HUDEP-2 (cell line): ENCODE results near the gene NEURL1.
A peak's percentile ranks its signal among the peaks of the same experiment; 100 is the strongest.
"Not testable (repeated sequence)": the region's sequence is repeated elsewhere in the genome, so short reads cannot be mapped to it uniquely, and the experiment has no call there.

ENCODE experiments used
- DNase-seq, 76 experiments: peaks; one replicate each; lab custom pipeline; 2025; ENCODE audit not compliant: unreplicated experiment in 76 of 76; lab: John Stamatoyannopoulos, UW

NEURL1 gene

DNA sequence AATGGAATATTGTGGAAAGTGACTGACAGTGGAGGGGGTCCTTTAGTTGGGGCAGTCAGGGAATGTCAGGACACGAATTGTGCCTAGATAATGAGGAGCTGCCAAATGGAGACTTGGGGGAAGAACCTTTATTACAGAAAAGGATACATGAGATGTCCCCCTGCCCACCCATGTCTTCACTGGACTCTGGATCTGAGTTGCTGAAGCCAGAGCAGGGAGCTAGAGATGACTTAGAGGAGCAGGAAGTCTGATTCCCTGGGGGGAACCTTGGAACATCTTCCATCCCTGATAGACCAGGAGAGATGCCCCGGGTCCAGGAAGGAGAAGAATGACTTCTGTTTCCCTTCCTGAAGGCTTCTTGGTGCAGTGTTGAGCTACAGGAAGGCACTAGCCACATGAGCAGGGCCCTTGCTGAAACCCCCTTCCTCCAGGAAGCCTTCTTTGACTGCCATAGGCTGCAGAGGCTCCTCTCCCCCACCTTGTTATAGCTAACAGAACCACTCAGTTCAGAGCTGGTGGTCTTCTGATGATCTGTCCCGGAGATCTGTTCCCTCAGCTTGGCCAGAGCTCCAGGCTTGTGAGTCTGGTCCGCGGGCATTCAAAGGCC, 747 bp upstream of the NEURL1 start:
- no peak for DNase-seq

DNA sequence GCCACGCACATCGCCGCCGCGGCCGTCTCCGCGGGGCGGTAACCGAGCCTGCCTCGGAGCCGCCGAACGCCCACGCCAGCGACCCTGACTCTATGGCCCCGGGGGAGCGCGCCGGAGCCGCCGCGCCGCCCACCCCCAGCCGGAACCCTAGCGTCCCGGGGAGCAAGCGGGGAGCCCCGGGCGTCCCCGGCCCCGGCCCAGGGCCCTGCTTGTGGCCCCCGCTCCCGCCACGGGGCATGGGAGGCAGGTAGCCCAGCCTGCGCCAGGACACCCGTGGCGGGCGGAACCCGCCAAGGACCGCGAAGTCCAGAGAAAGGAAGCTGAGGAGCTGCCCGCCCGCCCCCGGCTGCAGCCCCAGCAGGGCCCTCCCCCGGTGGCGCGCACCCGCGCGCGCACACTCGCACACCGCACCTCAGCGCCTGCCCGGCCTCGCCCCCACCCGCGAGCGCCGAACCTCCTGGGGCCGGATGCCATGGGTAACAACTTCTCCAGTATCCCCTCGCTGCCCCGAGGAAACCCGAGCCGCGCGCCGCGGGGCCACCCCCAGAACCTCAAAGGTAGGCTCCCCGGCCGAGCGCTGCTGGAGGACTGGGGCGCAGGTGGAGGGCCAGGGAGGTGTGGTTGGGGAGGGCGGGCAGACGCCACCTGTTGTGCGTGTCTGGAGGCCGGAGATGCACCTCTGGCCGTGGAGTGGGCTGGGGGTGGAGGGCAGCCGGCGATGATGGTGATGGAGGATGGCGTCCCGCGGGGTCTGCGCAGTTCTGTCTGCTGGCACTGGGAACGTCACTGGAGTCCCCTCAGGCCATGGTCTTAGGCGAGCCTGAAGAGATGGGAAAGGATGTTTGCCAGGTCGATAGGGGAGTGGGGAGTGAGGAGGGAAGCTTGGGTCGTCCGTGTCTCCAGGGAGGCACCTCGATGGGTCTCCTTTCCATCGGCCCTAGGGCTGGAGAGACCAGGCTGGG, 692 bp downstream of the NEURL1 start:
- no peak for DNase-seq

DNA sequence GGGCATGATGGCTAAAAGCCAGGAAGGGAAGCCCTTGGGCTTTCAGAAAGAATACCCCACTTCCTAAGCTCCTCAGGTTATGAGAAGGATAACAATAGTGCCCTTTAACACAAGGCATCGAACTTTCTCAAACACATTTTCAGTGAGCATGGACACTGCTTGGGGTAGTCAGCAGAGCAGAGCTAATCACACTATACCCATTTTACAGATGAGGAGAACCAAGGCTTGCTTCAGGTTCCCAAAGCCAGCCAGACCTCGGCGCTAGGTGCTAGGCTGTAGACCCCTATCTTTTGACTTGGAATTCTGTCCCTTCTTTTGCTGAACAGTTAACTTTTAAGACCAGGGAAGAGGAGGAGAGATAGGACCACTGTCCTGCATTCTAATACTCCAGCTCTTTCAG, 1.8 kb downstream of the NEURL1 start:
- DNase-seq: no peak

DNA sequence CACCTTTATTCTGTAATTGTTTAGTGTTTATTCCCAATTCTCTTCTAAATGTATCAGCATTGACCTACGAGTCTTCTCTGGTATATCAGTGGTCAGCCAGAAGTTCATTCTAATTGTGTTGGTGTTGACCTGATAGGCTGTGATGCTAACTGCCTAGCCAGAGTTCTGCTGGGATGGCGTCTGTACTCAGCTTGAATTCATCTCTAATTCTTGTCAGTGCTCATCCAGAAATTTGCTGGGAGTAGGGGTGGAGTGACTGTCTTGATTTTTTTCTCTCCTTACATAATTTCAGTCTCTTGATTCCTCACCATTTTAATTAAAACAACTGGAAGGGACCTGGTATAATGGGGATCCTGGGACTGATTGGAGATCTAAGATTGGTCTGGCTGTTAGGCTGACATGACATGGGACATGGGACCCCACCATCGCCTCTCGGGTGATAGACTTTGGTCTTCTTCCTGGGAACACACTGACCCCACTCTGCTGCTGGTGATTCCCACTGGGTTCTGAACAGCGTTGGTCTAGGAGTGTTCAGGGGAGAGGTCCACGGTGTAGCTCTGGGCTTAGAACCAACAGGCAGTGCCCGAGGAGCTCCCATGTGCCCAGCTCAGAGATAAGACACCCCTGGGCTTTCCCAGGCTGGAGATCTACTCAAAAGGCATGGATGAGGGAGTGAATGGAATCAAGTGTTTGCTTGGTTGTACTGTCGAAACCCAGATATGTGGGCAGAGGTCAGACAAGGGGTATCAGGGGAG, 3.8 kb downstream of the NEURL1 start:
- DNase-seq: no peak

DNA sequence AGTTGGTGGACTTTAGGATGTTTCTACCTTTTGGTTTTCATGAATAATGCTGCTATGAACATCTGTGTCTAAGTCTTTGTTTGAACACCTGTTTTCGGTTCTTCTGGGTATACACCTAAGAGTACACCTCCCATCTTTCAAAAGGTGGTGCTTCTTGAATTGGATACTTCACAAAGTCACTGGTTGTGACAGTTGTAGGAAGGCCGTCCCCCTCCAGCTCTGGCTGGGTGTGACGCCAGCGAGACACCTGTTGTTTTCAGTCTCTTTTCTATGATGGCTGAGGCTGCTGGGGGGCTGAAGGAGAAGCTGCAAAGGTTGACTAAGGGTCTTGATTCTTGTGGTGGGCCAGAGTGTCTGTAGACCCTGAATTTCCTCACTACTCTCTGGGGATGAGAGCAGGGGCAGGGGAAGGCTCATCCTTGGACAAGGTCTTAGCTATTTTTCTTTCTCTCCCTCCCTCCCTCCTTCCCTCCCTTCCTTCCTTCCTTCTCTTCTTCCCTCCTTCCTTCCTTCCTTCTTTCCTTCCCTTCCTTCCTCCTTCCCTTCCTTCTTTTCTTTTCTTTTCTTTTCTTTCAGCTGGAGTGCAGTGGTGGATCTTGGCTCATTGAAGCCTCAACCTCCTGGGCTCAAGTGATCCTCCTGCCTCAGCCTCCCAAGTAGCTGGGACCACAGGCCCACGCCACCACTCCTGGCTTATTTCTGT, 5.6 kb downstream of the NEURL1 start:
- DNase-seq: no peak

DNA sequence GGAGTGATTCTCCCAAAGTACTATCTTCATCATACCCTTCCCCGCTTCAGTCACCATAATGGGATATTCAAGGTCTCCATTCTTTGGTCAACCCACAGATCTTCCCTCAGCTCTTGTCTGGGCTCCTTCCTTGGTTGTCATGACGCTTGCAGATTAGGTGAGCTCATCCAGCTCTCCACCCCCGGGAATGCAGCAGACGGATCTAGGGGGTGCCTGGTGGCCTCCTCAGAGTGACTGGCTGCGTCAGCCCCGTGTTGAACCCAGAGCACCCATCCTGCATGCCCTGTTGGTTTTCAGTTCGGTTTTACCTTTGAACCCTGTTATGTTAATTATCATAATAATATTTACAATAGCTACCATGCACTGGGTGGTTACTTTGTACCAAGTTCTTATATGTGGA, 6.4 kb downstream of the NEURL1 start:
- no peak for DNase-seq

DNA sequence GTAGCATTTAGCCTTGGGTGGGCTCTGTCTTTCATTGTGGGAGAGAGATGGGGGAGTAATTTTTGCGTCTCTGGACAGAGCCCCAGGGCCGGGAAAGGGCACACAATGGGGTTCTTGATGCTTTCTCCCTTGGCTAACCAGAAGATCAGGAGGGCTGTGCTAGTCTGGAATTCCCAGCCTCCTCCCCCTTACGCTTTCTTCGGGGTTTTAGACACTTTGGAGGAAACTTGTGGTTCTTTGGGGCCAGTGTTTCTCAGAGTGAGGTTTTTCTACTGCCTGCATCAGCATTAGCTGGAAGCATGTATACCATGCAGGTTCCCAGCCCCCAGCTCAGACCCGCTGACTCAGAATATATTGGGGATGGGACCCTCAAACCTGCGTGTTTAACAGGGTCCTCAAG, 7.0 kb downstream of the NEURL1 start:
- no peak for DNase-seq

DNA sequence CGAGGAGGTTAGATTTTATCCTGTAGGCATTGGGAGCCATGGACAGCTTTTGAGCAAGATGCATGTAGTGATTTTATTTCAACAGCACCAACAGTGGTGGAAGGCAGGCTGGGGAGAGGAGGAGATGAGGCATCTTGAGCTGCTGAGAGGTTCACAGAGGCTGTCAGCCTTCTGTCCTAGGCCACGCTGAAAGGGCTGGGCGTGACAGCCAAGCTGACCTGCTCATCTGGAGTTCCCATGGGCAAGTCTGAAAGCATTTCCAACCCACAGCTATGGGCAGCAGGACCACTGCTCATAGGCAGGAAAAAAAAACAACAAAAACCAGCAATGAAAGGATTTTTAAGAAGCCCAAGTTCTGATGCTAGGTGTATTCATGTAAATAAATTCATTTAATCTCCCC, 7.7 kb downstream of the NEURL1 start:
- no peak for DNase-seq

DNA sequence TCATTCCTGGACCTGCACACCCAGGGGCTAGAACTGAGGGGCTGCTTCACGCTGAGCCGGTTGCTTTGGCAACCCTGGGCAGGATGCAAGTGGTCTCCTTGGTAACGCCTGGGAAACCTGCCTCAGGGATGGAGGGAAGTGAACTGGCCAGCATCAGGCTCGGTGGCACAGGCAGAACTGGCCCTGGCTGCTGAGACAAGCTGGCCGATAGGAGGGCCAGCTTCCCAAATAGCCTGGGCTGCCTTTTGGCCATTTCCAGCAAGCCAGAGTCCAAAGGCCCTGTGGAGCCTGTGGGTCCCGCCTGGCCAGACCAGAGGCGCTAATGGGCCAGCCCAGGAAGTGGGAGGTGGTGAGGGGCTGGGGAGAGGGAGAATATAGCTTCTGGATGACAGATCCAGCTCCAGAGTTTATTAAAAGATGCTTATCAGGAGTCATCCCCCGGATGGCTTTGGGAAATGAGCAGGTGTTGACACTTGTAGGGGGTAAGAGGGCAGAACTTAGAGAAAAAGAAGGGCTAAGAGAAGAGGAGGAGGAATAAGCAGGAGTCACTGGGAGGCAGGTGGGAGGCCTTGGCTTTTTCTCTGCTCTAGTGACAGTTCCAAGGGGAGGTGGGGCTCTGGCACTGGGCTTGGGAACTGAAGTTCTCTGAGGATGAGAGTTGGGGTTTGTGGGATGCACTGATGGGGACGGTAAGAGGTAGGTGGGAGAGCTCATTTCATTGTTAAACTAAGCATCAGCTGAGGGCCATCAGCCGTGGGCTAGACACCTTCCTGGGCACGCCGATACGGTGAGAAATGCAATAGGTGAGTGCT, 9.6 kb downstream of the NEURL1 start:
- DNase-seq: no peak

DNA sequence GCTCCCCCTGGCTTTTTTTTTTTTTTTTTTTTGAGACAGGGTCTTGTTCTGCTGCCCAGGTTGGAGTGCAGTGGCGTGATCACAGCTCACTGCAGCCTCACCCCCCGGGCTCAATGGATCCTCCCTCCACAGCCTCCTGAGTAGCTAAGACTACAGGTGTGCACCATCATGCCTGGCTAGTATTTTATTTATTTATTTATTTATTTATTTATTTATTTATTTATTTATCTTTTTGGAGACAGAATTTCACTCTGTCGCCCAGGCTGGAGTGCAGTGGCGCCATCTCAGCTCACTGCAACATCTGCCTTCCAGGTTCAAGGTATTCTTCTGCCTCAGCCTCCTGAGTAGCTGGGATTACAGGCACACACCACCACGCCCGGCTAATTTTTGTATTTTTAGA, 10.3 kb downstream of the NEURL1 start:
- DNase-seq: not testable (repeated sequence)

DNA sequence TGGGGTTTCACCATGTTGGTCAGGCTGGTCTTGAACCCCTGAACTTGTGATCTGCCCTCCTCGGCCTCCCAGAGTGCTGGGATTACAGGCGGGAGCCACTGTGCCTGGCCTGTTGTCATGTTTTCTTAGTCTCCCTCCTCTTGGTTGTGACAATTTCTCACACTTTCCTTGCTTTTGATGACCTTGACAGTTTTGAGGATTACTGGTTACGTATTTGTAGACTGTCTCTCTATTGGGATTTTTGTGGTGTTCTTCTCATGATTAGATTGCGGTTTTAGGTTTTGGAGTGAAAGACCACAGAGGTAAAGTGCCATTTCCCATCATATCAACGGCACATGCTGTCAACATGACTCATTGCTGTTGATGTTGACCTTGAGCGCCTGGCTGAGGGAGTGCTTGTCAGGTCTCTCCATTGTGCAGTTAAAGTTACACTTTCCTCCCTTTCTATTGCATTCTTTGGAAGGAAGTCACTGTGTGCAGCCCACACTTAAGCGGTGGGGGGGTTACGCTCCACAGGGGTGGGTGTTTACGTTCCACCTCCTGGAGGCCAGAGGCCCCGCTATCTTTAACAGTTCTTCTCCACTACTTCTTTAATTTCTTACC, 10.8 kb downstream of the NEURL1 start:
- peak in 28 of 76 experiments; percentile 9 to 75 (median 24) for DNase-seq

DNA sequence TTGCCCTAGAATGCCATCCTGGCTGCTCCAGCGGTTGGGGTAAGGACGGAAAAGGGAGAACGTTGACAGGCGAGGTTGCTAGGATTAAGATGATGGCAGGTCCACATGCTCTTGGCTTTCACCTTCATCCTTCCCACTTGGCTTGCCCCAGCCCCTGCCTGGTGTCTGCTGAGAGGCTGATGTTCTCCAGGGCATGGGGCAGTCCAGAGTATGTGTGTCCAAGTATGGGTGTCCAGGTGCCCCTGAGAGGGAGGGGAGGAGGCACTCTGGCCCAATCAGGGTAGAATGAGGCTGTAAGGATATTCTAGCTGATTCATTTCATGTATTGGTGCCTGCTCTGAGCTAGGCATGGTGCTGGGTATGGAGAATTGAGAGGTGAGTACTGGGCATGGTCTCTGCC, 12.6 kb downstream of the NEURL1 start:
- no peak for DNase-seq

DNA sequence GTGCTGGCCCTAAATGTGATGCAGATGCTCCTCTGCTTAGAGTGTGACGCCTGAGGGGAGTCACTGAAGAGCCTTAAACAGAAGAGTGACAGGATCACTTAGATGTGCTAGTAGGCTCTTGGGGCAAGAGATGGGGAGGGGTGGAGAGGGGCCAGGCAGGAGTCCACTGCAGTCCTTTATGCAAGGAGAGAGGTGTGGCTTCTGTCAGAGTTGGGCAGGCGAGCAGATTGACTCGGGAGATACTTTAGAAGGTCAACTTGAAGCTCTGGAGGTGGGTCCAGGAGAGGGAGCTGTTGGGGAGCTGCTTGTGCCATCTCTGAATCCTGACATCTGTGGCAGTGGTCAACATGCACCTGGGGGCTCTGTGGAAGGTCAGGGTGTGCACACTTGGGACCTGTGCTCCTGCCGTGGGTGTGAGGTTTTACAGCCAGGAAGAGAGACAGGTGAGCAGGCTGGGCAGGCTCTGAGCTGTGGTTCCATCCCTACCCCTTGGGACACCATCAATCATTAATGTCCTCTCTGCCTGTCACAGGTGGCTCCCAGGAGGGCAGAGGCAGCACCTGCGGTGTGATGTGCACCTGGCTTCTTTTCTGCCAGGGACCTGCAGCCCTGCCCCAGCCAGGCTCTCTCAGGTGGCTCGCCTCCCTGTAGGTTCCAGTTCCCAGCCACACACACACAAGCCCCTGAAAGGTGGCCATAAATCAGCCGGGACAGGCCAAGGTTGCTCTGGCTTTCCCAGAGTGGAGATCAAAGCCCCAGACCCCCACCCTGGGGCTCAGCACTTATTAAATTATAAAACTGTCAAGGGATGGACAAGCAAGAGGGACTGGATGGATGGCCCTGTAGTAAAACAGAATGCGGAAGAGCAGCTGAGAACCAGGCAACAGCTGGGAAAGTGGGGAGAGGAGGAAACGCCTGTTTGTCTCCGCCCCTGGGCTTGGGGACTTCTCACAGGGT, 14.0 kb downstream of the NEURL1 start:
- peak in 2 of 76 experiments; percentile 3 to 5 for DNase-seq

DNA sequence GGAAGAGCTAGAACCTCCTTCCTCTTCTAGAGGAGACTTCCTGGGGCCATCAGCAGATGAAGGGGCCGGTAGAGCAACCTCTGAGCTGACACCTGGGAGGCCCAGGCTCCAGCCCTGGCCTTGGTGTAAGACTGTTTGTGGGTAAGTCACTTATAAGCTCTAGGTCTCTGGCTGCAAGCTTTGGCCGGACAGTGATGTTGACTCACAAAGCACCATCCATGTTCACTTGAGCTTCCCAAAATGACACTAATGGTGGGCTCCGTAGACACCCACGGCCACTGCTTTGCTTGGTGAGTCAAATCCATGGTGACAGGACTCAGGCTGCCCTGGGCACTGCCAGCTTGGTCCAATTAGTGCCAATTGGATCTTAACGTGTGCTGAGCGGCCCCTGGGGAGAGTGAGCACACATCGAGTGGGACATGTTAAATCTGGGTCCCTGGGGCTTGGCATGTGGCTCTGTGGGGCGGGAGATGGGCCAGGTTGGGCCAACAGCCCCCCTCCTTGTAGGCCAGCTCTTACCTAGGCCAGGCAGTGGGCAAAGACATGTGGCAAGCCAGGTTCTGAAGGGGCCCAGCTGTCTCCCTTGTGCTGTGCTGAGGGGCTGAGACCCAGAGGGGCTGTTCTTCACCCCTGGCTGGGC, 16.7 kb downstream of the NEURL1 start:
- no peak for DNase-seq

DNA sequence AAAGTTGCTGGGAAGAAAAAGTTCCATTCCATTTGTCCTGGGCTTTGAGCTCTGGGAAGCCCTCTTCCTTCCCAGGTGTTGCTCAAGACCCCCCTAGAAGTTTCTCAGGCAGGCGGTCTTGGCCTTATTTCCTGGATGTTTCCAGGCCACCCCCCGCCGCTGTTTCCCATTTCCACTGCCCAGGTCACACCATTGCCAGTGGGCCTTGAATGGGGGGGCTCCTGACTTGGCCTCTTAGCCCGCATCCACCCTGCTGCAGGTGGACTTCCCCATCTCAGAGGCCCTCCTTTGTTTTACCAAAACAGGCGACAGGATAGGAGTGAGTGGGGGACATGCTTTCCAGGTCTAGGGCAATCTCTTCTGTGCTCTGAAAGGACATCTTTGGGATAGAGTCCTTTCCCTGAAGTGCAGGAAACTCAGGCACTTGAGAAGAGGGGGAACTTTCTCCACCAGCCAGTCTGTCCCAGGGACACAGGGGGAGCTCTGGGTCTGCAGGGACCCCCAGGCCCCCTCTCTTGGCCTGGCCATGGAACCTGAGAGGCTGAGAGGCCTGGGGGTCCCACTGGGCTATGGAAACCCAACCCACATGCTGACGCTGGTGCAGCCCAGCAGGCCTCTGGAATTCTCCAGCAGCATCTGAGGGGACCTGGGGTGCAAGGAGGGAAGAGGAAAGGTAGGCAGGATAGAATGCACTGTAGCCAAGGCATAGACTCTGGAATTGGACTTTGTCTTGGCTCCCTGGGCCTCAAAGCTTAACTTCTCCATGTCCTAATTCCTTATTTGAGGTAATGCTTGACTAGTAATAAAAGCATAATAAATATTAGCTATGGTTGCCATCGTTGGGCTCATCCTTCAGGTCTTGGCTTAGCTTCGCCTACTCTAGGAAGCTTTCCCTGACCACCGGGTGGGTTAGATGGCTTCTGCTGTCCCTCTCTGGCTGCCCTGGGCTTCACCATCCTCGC, 17.6 kb downstream of the NEURL1 start:
- no peak for DNase-seq

DNA sequence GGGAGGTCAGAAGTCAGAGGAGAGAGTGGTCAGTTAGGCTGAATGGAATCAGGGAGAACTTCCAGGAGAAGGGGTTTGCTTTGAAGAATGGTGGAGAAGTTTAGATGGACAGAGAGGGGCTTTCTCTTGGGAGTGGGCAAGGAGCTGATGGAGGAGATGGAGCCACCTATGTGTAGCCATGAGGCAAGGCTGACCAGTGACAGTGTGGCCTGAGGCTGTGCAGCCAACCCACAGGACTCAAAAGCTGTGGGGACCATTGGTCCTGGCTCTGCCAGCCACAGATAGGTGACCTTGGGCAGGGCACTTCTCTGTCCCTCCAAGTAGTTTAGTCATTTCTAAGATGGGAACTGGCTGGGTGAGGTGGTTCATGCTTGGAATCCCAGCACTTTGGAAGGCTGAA, 18.7 kb downstream of the NEURL1 start:
- no peak for DNase-seq
